Measurements from ENCODE around the gene SLFN14.
A peak's percentile ranks its signal among the peaks of the same experiment; 100 is the strongest.

SLFN14 gene

GRCh38 chr17:35596530-35597233 lies 36.1 kb upstream of the SLFN14 start:
- in situ Hi-C loops (cut with MboI; ENCODE audit: low sequenced_read_pairs, unreplicated experiment): no loop called here
- TF ChIP-seq CTCF (IDR thresholded peaks at IDR 0.05; ENCODE audit: borderline replicate concordance, control extremely low read depth, extremely low read depth, insufficient read depth, missing control alignments): no peak
- no peak for DNase-seq (ENCODE audit: low spot score)

- in situ Hi-C loops (cut with MboI; ENCODE audit: low sequenced_read_pairs, unreplicated experiment): no loop called here
- DNase-seq (ENCODE audit: low spot score): no peak
These were observed 35.5 kb upstream of the SLFN14 start for GRCh38 chr17:35596072-35596471.

DNA sequence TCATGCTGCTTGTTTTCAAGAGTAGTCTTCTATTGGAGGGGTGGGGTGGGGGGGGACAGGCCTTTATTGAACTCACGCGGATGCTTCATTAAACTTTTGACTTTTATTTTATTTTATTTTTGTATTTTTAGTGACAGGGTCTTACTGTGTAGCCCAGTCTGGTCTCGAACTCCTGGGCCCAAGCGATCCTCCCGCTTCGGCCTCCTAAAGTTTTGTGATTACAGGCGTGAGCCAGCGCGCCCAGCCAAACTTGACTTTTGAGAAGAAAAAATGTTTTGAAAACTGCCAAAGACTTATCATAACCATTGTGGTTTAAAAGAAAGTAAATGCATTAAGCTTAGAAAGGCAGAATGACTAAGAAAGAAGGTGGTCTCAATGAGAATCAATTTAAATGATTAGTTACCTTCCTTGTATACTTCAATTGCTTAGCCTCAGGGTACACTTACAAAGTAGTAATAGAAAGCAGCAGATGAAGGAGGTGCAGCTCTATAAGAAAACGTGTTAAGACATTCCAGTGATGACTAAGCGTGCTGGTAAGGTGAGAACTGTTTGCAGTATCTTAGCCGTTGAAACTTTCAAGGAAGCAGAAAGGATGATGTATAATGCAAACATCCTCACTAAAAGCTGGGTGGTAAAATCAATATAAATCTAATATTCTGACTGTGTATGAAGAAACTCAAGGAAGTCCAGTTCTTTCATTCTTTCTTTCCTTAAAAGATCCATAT lies 27.7 kb upstream of the SLFN14 start:
- TF ChIP-seq CTCF (IDR thresholded peaks at IDR 0.05; ENCODE audit: borderline replicate concordance, control extremely low read depth, extremely low read depth, insufficient read depth, missing control alignments): no peak
- in situ Hi-C loops (cut with MboI; ENCODE audit: low sequenced_read_pairs, unreplicated experiment): no loop called here
- peak; percentile 35 for DNase-seq (ENCODE audit: low spot score)

More at GRCh38 chr17:35596072-35596471, 35.5 kb upstream of the SLFN14 start:
- TF ChIP-seq CTCF (IDR thresholded peaks at IDR 0.05; ENCODE audit: borderline replicate concordance, control extremely low read depth, extremely low read depth, insufficient read depth, missing control alignments): no peak

- in situ Hi-C loops (cut with MboI; ENCODE audit: low sequenced_read_pairs, unreplicated experiment): no loop called here
- TF ChIP-seq CTCF (IDR thresholded peaks at IDR 0.05; ENCODE audit: borderline replicate concordance, control extremely low read depth, extremely low read depth, insufficient read depth, missing control alignments): no peak
- peak; percentile 92 for DNase-seq (ENCODE audit: low spot score)
These were observed 26.7 kb upstream of the SLFN14 start, which contains the start of gene AP2B1 for GRCh38 chr17:35587074-35587961. AP2B1 (plus strand) TSS chr17:35587322; CDS start chr17:35594031, 6,709 bp downstream.

DNA sequence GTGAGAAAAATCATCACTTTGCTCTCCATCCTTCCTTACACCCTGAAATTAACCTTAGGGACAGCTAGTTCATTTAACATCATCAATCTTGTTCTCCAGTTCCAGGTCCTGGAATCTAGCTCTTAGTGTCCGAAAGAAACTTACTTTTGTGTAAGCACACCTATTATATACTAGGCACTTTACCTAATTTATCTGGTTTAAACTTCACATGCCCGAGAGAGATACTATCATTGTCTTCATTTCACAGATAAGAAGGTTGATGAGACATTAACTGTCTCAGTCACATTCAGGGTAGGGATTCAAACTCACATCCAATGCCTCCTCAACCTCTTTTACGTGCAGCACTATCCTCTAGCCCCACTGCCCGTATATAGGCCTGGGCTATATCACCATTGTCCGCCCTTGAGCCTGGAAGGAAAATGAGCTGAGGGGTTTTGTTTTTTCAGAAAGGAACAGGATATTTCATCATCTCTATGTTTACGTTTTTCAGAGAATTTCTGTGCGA lies 26.0 kb upstream of the SLFN14 start:
- in situ Hi-C loops (cut with MboI; ENCODE audit: low sequenced_read_pairs, unreplicated experiment): no loop called here
- TF ChIP-seq CTCF (IDR thresholded peaks at IDR 0.05; ENCODE audit: borderline replicate concordance, control extremely low read depth, extremely low read depth, insufficient read depth, missing control alignments): no peak
- peak; percentile 28 for DNase-seq (ENCODE audit: low spot score)

DNA sequence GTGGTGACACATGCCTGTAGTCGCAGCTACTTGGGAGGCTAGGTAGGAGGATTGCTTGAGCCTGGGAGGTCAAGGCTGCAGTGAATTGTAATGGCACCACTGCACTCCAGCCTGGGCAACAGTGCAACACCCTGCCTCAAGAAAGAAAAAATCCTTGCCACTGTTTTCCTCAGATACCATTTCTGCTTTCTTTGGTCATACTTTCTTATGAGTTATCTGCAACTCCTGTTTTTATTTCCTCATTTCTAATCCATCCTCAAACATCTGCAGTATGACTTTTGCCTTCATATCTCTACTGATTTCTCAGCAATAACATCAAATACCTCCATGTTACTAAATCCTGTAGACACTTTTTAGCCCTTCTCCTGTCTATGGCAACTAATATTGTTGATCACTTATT lies 23.4 kb upstream of the SLFN14 start:
- in situ Hi-C loops (cut with MboI; ENCODE audit: low sequenced_read_pairs, unreplicated experiment): no loop called here
- TF ChIP-seq CTCF (IDR thresholded peaks at IDR 0.05; ENCODE audit: borderline replicate concordance, control extremely low read depth, extremely low read depth, insufficient read depth, missing control alignments): no peak
- DNase-seq (ENCODE audit: low spot score): no peak
